Kidney (tissue), 14 donors: ENCODE results near the gene GATB. TPM values are rescaled to one million over a fixed set of nuclear protein-coding genes. Genes with fewer than 3 reads are reported as not detected.

Source experiments
- DNase-seq, 5 donors: peaks; one replicate each; pipeline ENCODE4 v3.0.0-alpha.2; 2013 to 2020
- FAIRE-seq: peaks from 2 replicates; lab custom pipeline; 2012; peaks lifted over from hg19 to GRCh38; lab: Jason Lieb, UNC
- H3K27ac ChIP-seq, 2 donors: one replicate each; pipeline ENCODE4 v1.7.0; 2013; ENCODE audit warnings: low read depth in 2 of 2, low read length in 2 of 2, inconsistent platforms in 1 of 2
- H3K27me3 ChIP-seq: one replicate; pipeline ENCODE4 v1.7.1; 2013; ENCODE audit warnings: low read length, inconsistent platforms; ENCODE audit not compliant: control insufficient read depth, insufficient read depth
- H3K36me3 ChIP-seq, 3 donors: one replicate each; pipeline versions ENCODE4 v1.7.0 to v1.7.1; 2013; ENCODE audit warnings: low read length in 3 of 3, control low read depth in 1 of 3, inconsistent platforms in 1 of 3; ENCODE audit not compliant: insufficient read depth in 3 of 3, control insufficient read depth in 2 of 3
- H3K4me1 ChIP-seq, 3 donors: one replicate each; pipeline versions ENCODE4 v1.7.0 to v1.7.1; 2013; ENCODE audit warnings: low read length in 3 of 3, inconsistent platforms in 1 of 3, low read depth in 1 of 3; ENCODE audit not compliant: control insufficient read depth in 2 of 3, insufficient read depth in 2 of 3
- H3K4me3 ChIP-seq, 3 donors: one replicate each; pipeline versions ENCODE4 v1.7.0 to v1.8.1; 2013; ENCODE audit warnings: low read length in 3 of 3, control low read depth in 1 of 3, inconsistent platforms in 1 of 3
- H3K9ac ChIP-seq, 3 donors: one replicate each; pipeline versions ENCODE4 v1.7.0 to v1.7.1; 2013; ENCODE audit warnings: low read length in 3 of 3, control low read depth in 1 of 3, inconsistent platforms in 1 of 3
- H3K9me3 ChIP-seq, 3 donors: one replicate each; pipeline versions ENCODE4 v1.7.0 to v1.7.1; 2013; ENCODE audit warnings: low read length in 3 of 3, control low read depth in 1 of 3, inconsistent platforms in 1 of 3; ENCODE audit not compliant: control insufficient read depth in 2 of 3, insufficient read depth in 1 of 3
- intact Hi-C: fragments of 100-400 bp; cut with DNase I; formaldehyde crosslinking; loops from one replicate; pipeline ENCODE4 v1.11.1; 2022
- polyA plus RNA-seq: library from polyadenylated mRNA; stranded (reverse); fragments of 350-450 nt; fragmentation: Illumina TruSeq; extraction: RNeasy Lipid Tissue Mini Kit (QIAGEN cat#74804); gene quantifications from one replicate; pipeline ENCODE4 v1.2.3, GENCODE V29; 2014; ENCODE audit warnings: low read depth, low replicate concordance; ENCODE audit not compliant: insufficient read depth
- total RNA-seq: library from RNA; stranded (reverse); fragmentation: NEBNext Ultra II Directional; extraction: Animal tissue kit (Norgen Biotek cat#: 25700); gene quantifications from one replicate; pipeline ENCODE4 v1.2.1, GENCODE V29; 2021
- TF ChIP-seq, protein P1 (sequence below): IDR thresholded peaks from 3 replicates; pipeline ENCODE4 v1.5.1; 2012; ENCODE audit warnings: mild to moderate bottlenecking, moderate library complexity, borderline replicate concordance; ENCODE audit not compliant: insufficient read depth; ENCODE audit errors: extremely low read depth
- donor health status: control.
- donor health status: control.
- donor health status: control.
- donor health status: control.
- donor health status: control.
- donor health status: DM: yes; HTN: yes; CAD: no.
- donor health status: Normal renal cell carcinoma (clear cell type).

The GATB gene
- total and polyA plus RNA-seq, 2 donors from 2014 or later: 17.0 to 50.9 TPM

GRCh38 chr4:151656058-151656457 lies 104.7 kb downstream of the GATB start:
- Histone ChIP-seq H3K27me3 (no peaks in the 10 kb centered on the region), H3K9me3 (no peaks in the 10 kb centered on the region), H3K27ac (no peak overlapping the region), H3K4me3 (no peak overlapping the region), H3K9ac (no peak overlapping the region), H3K36me3 (peaks cover 0 to 17% (median 7%) of the 10 kb centered on the region in 3 donors), H3K4me1 (peaks cover 0 to 5% (median 0%) of the 10 kb centered on the region in 3 donors)
- intact Hi-C loops: no loop called here
- FAIRE-seq (no peak), DNase-seq (no peak)
- TF ChIP-seq, protein P1, sequence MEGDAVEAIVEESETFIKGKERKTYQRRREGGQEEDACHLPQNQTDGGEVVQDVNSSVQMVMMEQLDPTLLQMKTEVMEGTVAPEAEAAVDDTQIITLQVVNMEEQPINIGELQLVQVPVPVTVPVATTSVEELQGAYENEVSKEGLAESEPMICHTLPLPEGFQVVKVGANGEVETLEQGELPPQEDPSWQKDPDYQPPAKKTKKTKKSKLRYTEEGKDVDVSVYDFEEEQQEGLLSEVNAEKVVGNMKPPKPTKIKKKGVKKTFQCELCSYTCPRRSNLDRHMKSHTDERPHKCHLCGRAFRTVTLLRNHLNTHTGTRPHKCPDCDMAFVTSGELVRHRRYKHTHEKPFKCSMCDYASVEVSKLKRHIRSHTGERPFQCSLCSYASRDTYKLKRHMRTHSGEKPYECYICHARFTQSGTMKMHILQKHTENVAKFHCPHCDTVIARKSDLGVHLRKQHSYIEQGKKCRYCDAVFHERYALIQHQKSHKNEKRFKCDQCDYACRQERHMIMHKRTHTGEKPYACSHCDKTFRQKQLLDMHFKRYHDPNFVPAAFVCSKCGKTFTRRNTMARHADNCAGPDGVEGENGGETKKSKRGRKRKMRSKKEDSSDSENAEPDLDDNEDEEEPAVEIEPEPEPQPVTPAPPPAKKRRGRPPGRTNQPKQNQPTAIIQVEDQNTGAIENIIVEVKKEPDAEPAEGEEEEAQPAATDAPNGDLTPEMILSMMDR: no peak

DNA sequence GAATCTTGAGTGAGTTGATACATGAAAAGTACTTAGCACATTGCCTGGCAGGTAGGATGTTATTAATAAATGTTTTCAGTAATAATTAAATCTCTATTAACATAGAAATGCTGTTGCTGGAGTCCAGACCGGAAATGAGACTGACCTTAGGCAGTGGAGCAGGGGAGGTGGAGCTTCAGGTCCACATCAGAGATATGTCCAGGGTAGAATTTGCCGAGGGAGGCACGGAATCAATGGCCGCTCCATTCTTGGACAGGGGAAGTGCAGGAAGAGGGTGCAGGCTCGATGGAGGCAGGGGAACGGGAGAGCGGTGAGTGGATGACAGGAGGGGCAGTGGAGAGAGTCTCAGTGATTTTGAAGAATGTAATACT lies 107.3 kb downstream of the GATB start:
- intact Hi-C loops: no loop called here
- Histone ChIP-seq H3K4me1 (no peaks in the 10 kb centered on the region), H3K4me3 (no peak overlapping the region), H3K27ac (no peak overlapping the region), H3K36me3 (peaks cover 0 to 16% (median 7%) of the 10 kb centered on the region in 3 donors), H3K9ac (no peak overlapping the region), H3K27me3 (no peaks in the 10 kb centered on the region), H3K9me3 (no peaks in the 10 kb centered on the region)
- DNase-seq: no peak
- TF ChIP-seq, protein P1: no peak
- FAIRE-seq: no peak

DNA sequence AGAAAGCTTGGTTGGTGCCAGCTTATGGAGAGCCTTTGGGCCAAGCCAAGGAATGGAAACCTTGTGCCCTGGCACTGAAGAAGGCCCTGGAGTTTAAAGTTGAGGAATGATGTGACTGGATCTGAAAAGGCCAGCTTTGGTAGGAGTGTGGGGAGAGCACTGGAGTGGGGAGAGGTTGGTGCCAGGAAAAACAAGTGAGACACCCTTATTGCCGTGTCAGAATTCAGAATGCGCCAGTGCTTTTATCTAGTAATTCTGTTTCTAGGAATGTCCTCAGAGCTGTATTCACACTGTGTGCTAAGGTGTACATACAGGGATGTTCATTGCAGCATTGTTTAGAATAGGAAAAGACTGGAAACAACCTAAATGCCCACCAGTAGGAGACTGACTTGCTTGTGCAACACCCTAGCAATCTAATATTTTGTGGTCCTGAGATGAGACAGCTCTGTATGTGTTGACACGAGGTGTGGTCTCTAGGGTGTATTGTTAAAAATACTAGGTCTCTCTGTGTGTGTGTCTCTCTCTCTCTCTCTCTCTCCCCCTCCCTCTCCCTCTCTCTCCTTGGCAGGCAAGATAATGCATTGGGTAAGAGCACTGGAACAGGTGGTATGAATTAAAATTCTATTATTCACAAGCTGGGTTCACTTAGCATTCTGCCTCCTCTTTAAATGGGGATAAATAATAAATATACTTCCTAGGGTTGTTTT lies 107.8 kb downstream of the GATB start:
- no peak overlapping the region for H3K9ac ChIP-seq
- no peaks in the 10 kb centered on the region for H3K4me1 ChIP-seq
- DNase-seq: no peak
- H3K4me3 ChIP-seq: no peak overlapping the region
- H3K9me3 ChIP-seq: no peaks in the 10 kb centered on the region
- intact Hi-C loops: no loop called here
- no peak overlapping the region for H3K27ac ChIP-seq
- H3K27me3 ChIP-seq: no peaks in the 10 kb centered on the region
- H3K36me3 ChIP-seq: peaks cover 0 to 11% (median 2%) of the 10 kb centered on the region in 3 donors
- TF ChIP-seq, protein P1: no peak
- FAIRE-seq: no peak
